Breast epithelium (tissue), 3 donors: Measurements from ENCODE around the gene SERPINA5.

Experiments used
- CTCF ChIP-seq, 3 donors: fragments of 450-650 bp; IDR thresholded peaks; one replicate each; pipeline ENCODE4 v1.5.1; 2016 to 2017; ENCODE audit warnings: antibody characterized with exemption in 3 of 3, mild to moderate bottlenecking in 3 of 3, moderate library complexity in 3 of 3
- POLR2A ChIP-seq: fragments of 450-650 bp; IDR thresholded peaks from one replicate; pipeline ENCODE4 v1.6.1; 2016; ENCODE audit warnings: antibody characterized with exemption, mild to moderate bottlenecking, moderate library complexity
- POLR2AphosphoS5 ChIP-seq, 3 donors: sonication (generic); formaldehyde crosslinking; IDR thresholded peaks; one replicate each; pipeline ENCODE4 v1.6.1; 2017; ENCODE audit warnings: antibody characterized with exemption in 3 of 3

- TF ChIP-seq POLR2AphosphoS5 (IDR thresholded peaks at IDR 0.05), result no peak
- no peak for TF ChIP-seq POLR2A
- TF ChIP-seq CTCF (IDR thresholded peaks at IDR 0.05), result no peak
These were observed 48.8 kb upstream of the SERPINA5 start for GRCh38 chr14:94532447-94532846.
